Aorta (tissue), 5 donors: ENCODE measurements around the gene ANKRD44. TPM values are rescaled to one million over a fixed set of nuclear protein-coding genes. Genes with fewer than 3 reads are reported as not detected.
"Not testable (repeated sequence)": the region's sequence is repeated elsewhere in the genome, so short reads cannot be mapped to it uniquely, and the experiment has no call there.

Experiments used
- ATAC-seq: fragments of 200-7000 bp; cut with Tn5 transposase; one replicate; pipeline ENCODE4 v1.9.1; 2022; ENCODE audit warnings: moderate library complexity; ENCODE audit not compliant: low FRiP score
- DNase-seq, 2 donors: peaks; one replicate each; pipeline ENCODE4 v3.0.0-alpha.2; 2020
- H3K27ac ChIP-seq, 2 donors: one replicate each; pipeline ENCODE4 v1.5.1; 2013; ENCODE audit warnings: low read length in 2 of 2, mild to moderate bottlenecking in 2 of 2, moderate library complexity in 2 of 2, control low read depth in 1 of 2, inconsistent platforms in 1 of 2, low read depth in 1 of 2
- H3K27me3 ChIP-seq, 2 donors: one replicate each; pipeline ENCODE4 v1.6.1; 2013; ENCODE audit warnings: control low read depth in 1 of 2, low read length in 1 of 2, mild to moderate bottlenecking in 1 of 2, moderate library complexity in 1 of 2; ENCODE audit not compliant: insufficient read depth in 2 of 2, control insufficient read depth in 1 of 2
- H3K36me3 ChIP-seq, 2 donors: one replicate each; pipeline ENCODE4 v1.6.1; 2013; ENCODE audit warnings: control low read depth in 1 of 2, low read length in 1 of 2, mild to moderate bottlenecking in 1 of 2; ENCODE audit not compliant: insufficient read depth in 2 of 2, control insufficient read depth in 1 of 2
- H3K4me1 ChIP-seq, 2 donors: one replicate each; pipeline ENCODE4 v1.6.1; 2013; ENCODE audit warnings: low read length in 2 of 2, control low read depth in 1 of 2, mild to moderate bottlenecking in 1 of 2, moderate library complexity in 1 of 2; ENCODE audit not compliant: insufficient read depth in 2 of 2, control insufficient read depth in 1 of 2
- H3K4me3 ChIP-seq, 2 donors: one replicate each; pipeline ENCODE4 v1.5.1; 2013; ENCODE audit warnings: low read length in 2 of 2, control low read depth in 1 of 2, mild to moderate bottlenecking in 1 of 2
- H3K9me3 ChIP-seq: one replicate; pipeline ENCODE4 v1.6.1; 2013; ENCODE audit warnings: mild to moderate bottlenecking, low read length; ENCODE audit not compliant: control insufficient read depth
- WGBS, 2 donors: extraction: QIAGEN DNeasy Blood & Tissue Kit; methylation state at CpG; one replicate each; pipeline ENCODE4 v1.1.7; 2013; 5-methylcytosine and 5-hydroxymethylcytosine counted together
- intact Hi-C, 2 donors: fragments of 100-400 bp; cut with DNase I; formaldehyde crosslinking; loops; one replicate each; pipeline versions ENCODE4 v1.14.2 to v1.15.0; 2022
- polyA plus RNA-seq, 2 donors: library from polyadenylated mRNA; stranded (reverse); fragments of 200-250 nt; gene quantifications; one replicate each; pipeline ENCODE4 v1.2.3, GENCODE V29; 2013
- total RNA-seq, 2 donors: library from RNA; stranded (reverse); fragmentation: NEBNext Ultra II Directional; extraction: Animal tissue kit (Norgen Biotek cat#: 25700); gene quantifications; one replicate each; pipeline ENCODE4 v1.2.1, GENCODE V29; 2021
- donor health status: healthy with polysubstance abuse.
- donor health status: Bipolar disorder and iron deficiency.
- donor health status: DM: no; HTN: no; CAD: no.
- donor health status: DM: no; HTN: no; CAD: no.
- donor health status: DM: yes; HTN: yes; CAD: no.

The ANKRD44 gene
- total and polyA plus RNA-seq, 4 donors = 4.5 to 62.6 (median 33.8) TPM

DNA sequence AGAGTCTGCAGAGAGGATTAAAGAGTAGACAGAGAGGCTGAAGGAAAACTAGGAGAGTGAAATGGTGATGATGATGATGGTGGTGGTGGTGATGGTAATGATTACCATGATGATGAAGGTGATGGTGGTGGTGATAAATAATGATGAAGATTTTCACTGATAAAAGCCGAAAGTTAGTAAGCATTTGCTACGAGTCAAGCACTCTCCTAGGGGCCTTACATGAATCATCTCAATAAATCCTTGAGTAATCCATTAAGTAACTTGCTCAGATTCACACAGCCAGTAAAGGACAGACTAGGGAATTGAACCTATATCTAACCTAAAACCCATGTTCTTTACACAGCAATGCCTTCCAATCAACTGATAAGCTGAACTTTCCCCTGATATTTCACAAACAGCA lies 277.4 kb downstream of the ANKRD44 start:
- Histone ChIP-seq H3K4me1 (peaks cover 1 to 2% of the 10 kb centered on the region in 2 donors), H3K27ac (no peak overlapping the region), H3K4me3 (no peak overlapping the region), H3K36me3 (peaks cover 0 to 2% of the 10 kb centered on the region in 2 donors), H3K27me3 (no peaks in the 10 kb centered on the region), H3K9me3 (no peaks in the 10 kb centered on the region)
- WGBS, 2 donors = 95 to 98% methylated on average over 2 of the region's 2 CpGs
- ATAC-seq (no peak), DNase-seq (no peak)
- intact Hi-C loops = no loop called here

GRCh38 chr2:197031803-197032202 lies 278.8 kb downstream of the ANKRD44 start:
- no peak for ATAC-seq
- H3K27ac ChIP-seq = no peak overlapping the region

GRCh38 chr2:197030090-197030489 lies 280.5 kb downstream of the ANKRD44 start:
- H3K27ac ChIP-seq = no peak overlapping the region
- 82 to 84% methylated on average over 3 of the region's 3 CpGs for WGBS, 2 donors
- no peak for ATAC-seq
- intact Hi-C loops = no loop called here
- peaks cover 1 to 2% of the 10 kb centered on the region in 2 donors for H3K4me1 ChIP-seq
- H3K9me3 ChIP-seq = no peaks in the 10 kb centered on the region
- no peak overlapping the region for H3K4me3 ChIP-seq
- peaks cover 0 to 2% of the 10 kb centered on the region in 2 donors for H3K36me3 ChIP-seq
- DNase-seq = no peak
- H3K27me3 ChIP-seq = no peaks in the 10 kb centered on the region

More at GRCh38 chr2:197031803-197032202, 278.8 kb downstream of the ANKRD44 start:
- Histone ChIP-seq H3K27me3 (no peaks in the 10 kb centered on the region), H3K9me3 (no peaks in the 10 kb centered on the region), H3K4me1 (peaks cover 1 to 2% of the 10 kb centered on the region in 2 donors), H3K36me3 (peaks cover 0 to 2% of the 10 kb centered on the region in 2 donors), H3K4me3 (no peak overlapping the region)
- no peak for DNase-seq
- intact Hi-C loops = no loop called here

GRCh38 chr2:197028633-197029032 lies 281.9 kb downstream of the ANKRD44 start:
- WGBS, 2 donors = 65 to 75% methylated on average over 3 of the region's 3 CpGs
- DNase-seq = no peak
- Histone ChIP-seq H3K4me3 (no peak overlapping the region), H3K4me1 (no peaks in the 10 kb centered on the region), H3K36me3 (peaks cover 3 to 5% of the 10 kb centered on the region in 2 donors), H3K27me3 (no peaks in the 10 kb centered on the region), H3K9me3 (no peaks in the 10 kb centered on the region), H3K27ac (no peak overlapping the region)
- intact Hi-C loops = no loop called here
- ATAC-seq = no peak

GRCh38 chr2:197028230-197028629 lies 282.4 kb downstream of the ANKRD44 start:
- H3K36me3 ChIP-seq = peaks cover 4 to 5% of the 10 kb centered on the region in 2 donors

GRCh38 chr2:197024206-197024605 lies 286.4 kb downstream of the ANKRD44 start:
- peaks cover 3 to 6% of the 10 kb centered on the region in 2 donors for H3K36me3 ChIP-seq
- 72 to 78% methylated on average over 2 of the region's 2 CpGs for WGBS, 2 donors
- no peak for ATAC-seq
- H3K4me3 ChIP-seq = no peak overlapping the region
- no peak for DNase-seq
- no peaks in the 10 kb centered on the region for H3K9me3 ChIP-seq
- no peaks in the 10 kb centered on the region for H3K4me1 ChIP-seq
- no peak overlapping the region for H3K27ac ChIP-seq
- intact Hi-C loops = no loop called here
- no peaks in the 10 kb centered on the region for H3K27me3 ChIP-seq

More at GRCh38 chr2:197028230-197028629, 282.4 kb downstream of the ANKRD44 start:
- 19 to 28% methylated on average over 4 of the region's 4 CpGs for WGBS, 2 donors
- Histone ChIP-seq H3K4me1 (no peaks in the 10 kb centered on the region), H3K9me3 (no peaks in the 10 kb centered on the region), H3K4me3 (no peak overlapping the region), H3K27me3 (no peaks in the 10 kb centered on the region), H3K27ac (no peak overlapping the region)
- DNase-seq = no peak
- no peak for ATAC-seq
- intact Hi-C loops = no loop called here

DNA sequence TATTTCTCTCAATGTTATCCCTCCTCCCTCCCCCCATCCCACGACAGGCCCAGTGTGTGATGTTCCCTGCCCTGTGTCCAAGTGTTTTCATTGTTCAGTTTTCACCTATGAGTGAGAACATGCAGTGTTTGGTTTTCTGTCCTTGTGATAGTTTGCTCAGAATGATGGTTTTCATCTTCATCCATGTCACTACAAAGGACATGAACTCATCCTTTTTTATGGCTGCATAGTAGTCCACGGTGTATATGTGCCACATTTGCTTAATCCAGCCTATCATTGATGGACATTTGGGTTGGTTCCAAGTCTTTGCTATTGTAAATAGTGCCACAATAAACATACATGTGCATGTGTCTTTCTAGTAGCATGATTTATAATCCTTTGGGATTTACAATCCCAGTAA lies 289.7 kb downstream of the ANKRD44 start:
- H3K4me3 ChIP-seq, intact Hi-C loops, H3K27me3 ChIP-seq, H3K36me3 ChIP-seq, H3K9me3 ChIP-seq, H3K27ac ChIP-seq, H3K4me1 ChIP-seq, DNase-seq, ATAC-seq: not testable (repeated sequence)
- WGBS, 2 donors = 95 to 98% methylated on average over 2 of the region's 2 CpGs

DNA sequence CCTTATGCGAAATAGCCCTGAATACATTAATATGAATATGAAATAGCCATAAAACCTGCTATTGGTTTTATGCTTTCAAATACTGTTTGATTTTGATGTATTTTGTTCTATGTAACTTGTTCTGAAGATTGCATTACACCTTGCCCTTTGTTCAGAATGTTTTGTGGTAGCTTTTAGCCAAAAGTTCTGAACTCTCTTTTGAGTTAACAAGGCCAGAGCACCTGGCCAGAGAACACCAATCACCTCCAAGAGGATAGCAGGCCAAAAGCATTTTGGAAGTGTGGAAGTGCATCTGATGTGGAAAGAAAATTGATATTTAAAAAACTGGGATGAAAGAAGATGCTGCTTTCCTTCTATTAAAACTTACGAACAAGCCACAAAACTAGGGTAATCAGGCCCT lies 297.5 kb downstream of the ANKRD44 start:
- Histone ChIP-seq H3K9me3 (no peaks in the 10 kb centered on the region), H3K27me3 (no peaks in the 10 kb centered on the region), H3K4me3 (no peak overlapping the region), H3K27ac (no peak overlapping the region), H3K36me3 (peaks cover 0 to 6% of the 10 kb centered on the region in 2 donors), H3K4me1 (no peaks in the 10 kb centered on the region)
- no peak for DNase-seq
- ATAC-seq = no peak
- intact Hi-C loops = loop anchor here (5.0 to 10.0 kb wide), 2 partner anchors 302 to 364 kb away; partner anchors contain the start of gene ANKRD44 (in 2 of the 2)
- 94 to 97% methylated on average over 2 of the region's 2 CpGs for WGBS, 2 donors

GRCh38 chr2:197011801-197012641 lies 298.6 kb downstream of the ANKRD44 start:
- no peak for DNase-seq
- Histone ChIP-seq H3K36me3 (peaks cover 0 to 6% of the 10 kb centered on the region in 2 donors), H3K4me1 (no peaks in the 10 kb centered on the region), H3K27ac (no peak overlapping the region), H3K27me3 (no peaks in the 10 kb centered on the region), H3K9me3 (no peaks in the 10 kb centered on the region), H3K4me3 (no peak overlapping the region)
- no peak for ATAC-seq
- WGBS, 2 donors = 25 to 26% methylated on average over 5 of the region's 5 CpGs
- intact Hi-C loops = loop anchor here (5.0 to 10.0 kb wide), 2 partner anchors 303 to 365 kb away; partner anchors contain the start of gene ANKRD44 (in 2 of the 2)
